ENCODE data around the gene THBS2. TPM values are rescaled to one million over a fixed set of nuclear protein-coding genes. Genes with fewer than 3 reads are reported as not detected.

The THBS2 gene
- total and polyA plus RNA-seq, 2 donors (not counting 1 experiment from before 2014, with no cell fraction given), result 86.5 to 269 TPM

DNA sequence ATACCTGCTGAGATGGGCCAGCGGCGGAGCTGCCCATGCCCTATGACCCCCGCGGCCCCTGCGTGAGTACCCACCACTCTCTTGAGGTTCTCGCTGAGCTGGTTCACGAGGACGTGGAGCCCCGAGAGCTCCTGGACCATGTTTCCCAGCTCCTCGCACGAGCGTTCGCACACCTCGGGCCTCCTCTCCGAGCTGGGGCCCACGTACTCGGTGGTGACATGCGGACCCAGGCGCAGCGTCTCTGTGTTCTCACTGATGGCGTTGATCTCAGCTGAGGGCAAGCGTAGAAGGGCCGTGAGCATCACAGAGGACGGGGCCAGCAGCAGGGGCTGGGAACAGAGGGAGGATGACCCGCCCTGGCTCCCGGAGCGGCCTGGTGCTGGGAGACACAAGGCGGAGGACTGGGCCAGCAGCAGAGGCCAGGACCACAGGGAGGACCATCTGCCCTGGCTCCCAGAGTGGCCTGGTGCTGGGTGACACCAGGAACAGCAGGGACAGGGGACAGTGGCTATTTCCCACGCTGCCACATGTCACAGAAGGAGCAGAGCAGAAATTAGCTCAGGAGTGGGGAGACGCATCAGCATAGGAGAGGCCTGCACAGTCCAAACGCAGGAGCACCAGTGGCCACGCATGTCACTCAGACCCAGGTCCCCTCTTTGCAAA lies 11.8 kb downstream of the THBS2 start:
- Histone ChIP-seq H3K27ac (ENCODE audit: insufficient read depth, low read length) (no peak overlapping the region), H3K4me3 (replicated peaks in 1 of 4; ENCODE audit: control extremely low read depth in 1 of 4, insufficient read depth in 1 of 4, low read depth in 3 of 4, low read length in 4 of 4) (no peak overlapping the region), H2AFZ (ENCODE audit: low read length) (no peak overlapping the region), H3K27me3 (ENCODE audit: control insufficient read depth, insufficient read depth, low read length) (no peaks in the 10 kb centered on the region), H3K36me3 (ENCODE audit: control insufficient read depth, insufficient read depth, low read length) (peaks cover 17% of the 10 kb centered on the region), H3K9ac (ENCODE audit: insufficient read depth, low read length) (no peak overlapping the region), H3K4me1 (ENCODE audit: control insufficient read depth, extremely low read depth, insufficient read depth, low read length) (no peaks in the 10 kb centered on the region), H4K20me1 (ENCODE audit: control insufficient read depth, extremely low read depth, insufficient read depth, low read length) (no peaks in the 10 kb centered on the region), H3K4me2 (ENCODE audit: extremely low read depth, insufficient read depth, low read length) (no peak overlapping the region), H3K9me3 (ENCODE audit: control insufficient read depth, insufficient read depth, low read depth, low read length) (no peaks in the 10 kb centered on the region), H3K79me2 (ENCODE audit: control insufficient read depth, insufficient read depth, low read length) (no peaks in the 10 kb centered on the region)
- no peak for TF ChIP-seq EZH2 (IDR thresholded peaks at IDR 0.05; ENCODE audit: low read length, missing control alignments)
- no peak for DNase-seq (ENCODE audit: low read depth in 2 of 2)

DNA sequence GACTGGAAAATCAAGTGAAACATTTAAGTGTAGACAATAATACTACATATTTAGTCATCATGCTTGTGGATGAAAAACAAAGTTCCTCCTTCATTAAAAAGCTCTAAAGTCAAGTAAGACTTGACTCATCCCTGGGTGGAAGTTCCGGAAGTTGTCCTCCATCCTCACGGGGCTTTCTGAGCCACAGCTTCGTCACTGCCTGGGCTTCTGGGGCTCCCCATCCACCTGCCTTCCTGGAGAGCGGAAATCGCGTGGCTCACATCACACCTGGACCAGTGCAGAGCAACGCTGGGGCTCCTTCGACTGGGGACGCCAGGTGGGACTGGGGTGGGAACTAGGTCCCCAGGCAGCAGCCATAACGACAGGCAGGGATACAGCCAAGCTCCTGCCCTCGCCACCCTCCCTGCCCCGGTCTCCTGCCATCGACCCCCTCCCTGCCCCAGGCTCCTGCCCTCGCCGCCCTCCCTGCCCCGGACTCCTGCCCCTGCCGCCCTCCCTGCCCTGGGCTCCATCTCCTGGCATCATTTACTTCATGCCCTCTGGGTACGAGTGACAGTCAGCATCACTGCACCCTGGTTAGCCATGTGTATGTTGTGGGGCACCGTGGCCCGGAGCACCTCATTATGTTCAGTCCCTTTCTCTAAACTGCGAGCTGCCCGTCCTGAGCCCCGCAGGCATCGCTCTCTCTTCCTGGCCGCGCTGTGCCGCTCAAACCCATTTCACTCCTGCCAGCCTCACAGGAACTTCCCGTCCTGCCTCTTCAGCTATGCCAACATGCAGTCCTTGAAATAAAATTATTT lies 12.9 kb downstream of the THBS2 start:
- H3K4me3 ChIP-seq (replicated peaks in 1 of 4; ENCODE audit: control extremely low read depth in 1 of 4, insufficient read depth in 1 of 4, low read depth in 3 of 4, low read length in 4 of 4), result no peak overlapping the region
- no peak overlapping the region for H3K9ac ChIP-seq (ENCODE audit: insufficient read depth, low read length)
- no peaks in the 10 kb centered on the region for H3K9me3 ChIP-seq (ENCODE audit: control insufficient read depth, insufficient read depth, low read depth, low read length)
- H4K20me1 ChIP-seq (ENCODE audit: control insufficient read depth, extremely low read depth, insufficient read depth, low read length), result no peaks in the 10 kb centered on the region
- no peak overlapping the region for H3K27ac ChIP-seq (ENCODE audit: insufficient read depth, low read length)
- DNase-seq (ENCODE audit: low read depth in 2 of 2), result peak in 1 of 2 donors; percentile 56
- TF ChIP-seq, protein P1, sequence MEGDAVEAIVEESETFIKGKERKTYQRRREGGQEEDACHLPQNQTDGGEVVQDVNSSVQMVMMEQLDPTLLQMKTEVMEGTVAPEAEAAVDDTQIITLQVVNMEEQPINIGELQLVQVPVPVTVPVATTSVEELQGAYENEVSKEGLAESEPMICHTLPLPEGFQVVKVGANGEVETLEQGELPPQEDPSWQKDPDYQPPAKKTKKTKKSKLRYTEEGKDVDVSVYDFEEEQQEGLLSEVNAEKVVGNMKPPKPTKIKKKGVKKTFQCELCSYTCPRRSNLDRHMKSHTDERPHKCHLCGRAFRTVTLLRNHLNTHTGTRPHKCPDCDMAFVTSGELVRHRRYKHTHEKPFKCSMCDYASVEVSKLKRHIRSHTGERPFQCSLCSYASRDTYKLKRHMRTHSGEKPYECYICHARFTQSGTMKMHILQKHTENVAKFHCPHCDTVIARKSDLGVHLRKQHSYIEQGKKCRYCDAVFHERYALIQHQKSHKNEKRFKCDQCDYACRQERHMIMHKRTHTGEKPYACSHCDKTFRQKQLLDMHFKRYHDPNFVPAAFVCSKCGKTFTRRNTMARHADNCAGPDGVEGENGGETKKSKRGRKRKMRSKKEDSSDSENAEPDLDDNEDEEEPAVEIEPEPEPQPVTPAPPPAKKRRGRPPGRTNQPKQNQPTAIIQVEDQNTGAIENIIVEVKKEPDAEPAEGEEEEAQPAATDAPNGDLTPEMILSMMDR (conservative IDR thresholded peaks at IDR 0.05 in 1 of 2, IDR thresholded peaks at IDR 0.05 in 1 of 2; ENCODE audit: low read depth in 1 of 2, low read length in 2 of 2), result no peak
- no peak for TF ChIP-seq EZH2 (IDR thresholded peaks at IDR 0.05; ENCODE audit: low read length, missing control alignments)
- no peak overlapping the region for H3K4me2 ChIP-seq (ENCODE audit: extremely low read depth, insufficient read depth, low read length)
- no peaks in the 10 kb centered on the region for H3K27me3 ChIP-seq (ENCODE audit: control insufficient read depth, insufficient read depth, low read length)
- no peaks in the 10 kb centered on the region for H3K4me1 ChIP-seq (ENCODE audit: control insufficient read depth, extremely low read depth, insufficient read depth, low read length)
- H2AFZ ChIP-seq (ENCODE audit: low read length), result no peak overlapping the region
- H3K36me3 ChIP-seq (ENCODE audit: control insufficient read depth, insufficient read depth, low read length), result peaks cover 17% of the 10 kb centered on the region
- no peaks in the 10 kb centered on the region for H3K79me2 ChIP-seq (ENCODE audit: control insufficient read depth, insufficient read depth, low read length)

- Histone ChIP-seq H3K9ac (ENCODE audit: insufficient read depth, low read length) (no peak overlapping the region), H4K20me1 (ENCODE audit: control insufficient read depth, extremely low read depth, insufficient read depth, low read length) (no peaks in the 10 kb centered on the region), H3K4me2 (ENCODE audit: extremely low read depth, insufficient read depth, low read length) (no peak overlapping the region), H3K79me2 (ENCODE audit: control insufficient read depth, insufficient read depth, low read length) (no peaks in the 10 kb centered on the region), H3K4me3 (replicated peaks in 1 of 4; ENCODE audit: control extremely low read depth in 1 of 4, insufficient read depth in 1 of 4, low read depth in 3 of 4, low read length in 4 of 4) (no peak overlapping the region), H3K9me3 (ENCODE audit: control insufficient read depth, insufficient read depth, low read depth, low read length) (no peaks in the 10 kb centered on the region), H3K36me3 (ENCODE audit: control insufficient read depth, insufficient read depth, low read length) (peaks cover 17% of the 10 kb centered on the region), H3K27ac (ENCODE audit: insufficient read depth, low read length) (no peak overlapping the region), H3K27me3 (ENCODE audit: control insufficient read depth, insufficient read depth, low read length) (no peaks in the 10 kb centered on the region), H3K4me1 (ENCODE audit: control insufficient read depth, extremely low read depth, insufficient read depth, low read length) (no peaks in the 10 kb centered on the region), H2AFZ (ENCODE audit: low read length) (no peak overlapping the region)
- TF ChIP-seq, protein P1 (conservative IDR thresholded peaks at IDR 0.05 in 1 of 2, IDR thresholded peaks at IDR 0.05 in 1 of 2; ENCODE audit: low read depth in 1 of 2, low read length in 2 of 2), result no peak
- TF ChIP-seq EZH2 (IDR thresholded peaks at IDR 0.05; ENCODE audit: low read length, missing control alignments), result no peak
- DNase-seq (ENCODE audit: low read depth in 2 of 2), result no peak
Measured at GRCh38 chr6:169240125-169240524, 13.5 kb downstream of the THBS2 start.

Measured in fibroblast of lung (primary cell).